ENCODE results near the gene FOXN3.

DNA sequence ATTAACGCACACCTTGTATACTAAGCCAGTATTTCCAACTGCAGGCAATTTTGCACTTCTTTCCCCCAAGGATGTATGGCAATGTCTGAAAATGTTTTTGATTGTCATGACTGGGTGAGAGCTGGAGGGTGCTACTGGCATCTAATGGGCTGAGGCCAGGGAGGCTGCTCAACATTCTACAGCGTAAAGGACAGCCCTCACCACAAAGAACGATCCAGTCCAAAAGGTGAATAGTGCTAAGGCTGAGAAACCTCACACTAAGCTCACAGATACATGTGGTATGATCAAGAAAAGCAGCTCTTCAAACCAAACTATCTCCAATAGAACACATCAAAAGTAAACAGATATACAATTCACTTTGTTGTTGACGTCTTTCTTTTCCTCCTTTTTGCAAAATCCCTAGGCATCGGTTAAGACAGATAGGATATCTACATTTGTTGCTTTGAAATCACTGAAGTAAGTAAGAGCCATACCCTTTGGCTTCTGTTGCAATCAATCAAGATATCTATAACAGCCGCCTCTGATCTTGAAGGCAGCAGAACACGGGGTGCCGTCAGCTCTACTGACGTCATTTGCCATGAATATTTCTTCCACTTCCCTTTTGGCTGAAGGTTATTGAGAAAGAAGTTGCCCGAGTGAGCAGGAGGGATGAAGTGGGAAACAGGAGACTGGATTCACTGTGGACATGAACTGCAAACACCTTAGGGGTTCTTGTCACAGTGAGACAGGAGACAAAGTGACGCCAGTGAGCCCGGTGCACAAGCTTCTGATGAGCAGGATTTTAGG, 218.3 kb downstream of the FOXN3 start:
- TF ChIP-seq POLR2AphosphoS5 (IDR thresholded peaks at IDR 0.05) (no peak), POLR2A (IDR thresholded peaks at IDR 0.05) (no peak), CTCF (IDR thresholded peaks at IDR 0.05) (no peak)
